ENCODE data around the gene DMD.

The DMD gene

DNA sequence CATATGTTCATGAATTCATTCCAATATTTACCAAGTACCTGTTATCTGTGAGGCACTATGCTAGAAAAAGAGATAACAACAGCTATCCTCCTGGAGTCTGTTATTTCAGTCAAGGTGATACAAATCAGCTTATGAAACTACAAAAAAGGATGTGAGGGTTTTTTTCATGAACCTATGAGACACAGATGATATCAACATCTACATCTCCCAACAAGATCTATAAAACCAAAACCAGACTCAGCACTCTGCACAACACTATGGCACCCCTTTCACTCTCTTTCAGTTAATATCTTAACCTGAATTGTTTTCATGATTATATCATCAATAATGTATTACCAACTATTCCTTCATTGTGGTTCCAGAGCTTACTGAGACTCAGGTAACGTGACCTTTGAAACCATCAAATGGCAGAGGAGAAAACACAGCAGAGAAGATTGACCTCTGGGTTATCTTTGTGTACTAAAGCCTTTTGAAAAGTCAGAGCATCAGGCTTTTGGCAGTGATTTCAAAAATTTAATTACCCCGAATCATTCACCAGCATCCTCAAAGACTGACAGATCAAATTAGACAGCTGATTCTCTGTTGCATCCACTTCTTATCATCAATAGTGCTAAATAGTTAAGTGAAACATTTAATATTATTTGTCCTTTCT is 1894.9 kb downstream of the DMD start:
- DNase-seq: no peak

- DNase-seq: no peak
Measured at GRCh38 chrX:31314921-31315320, 1896.4 kb downstream of the DMD start.

GRCh38 chrX:31307952-31308351 is 1903.4 kb downstream of the DMD start:
- no peak for DNase-seq

GRCh38 chrX:31302573-31303075 is 1908.7 kb downstream of the DMD start:
- DNase-seq: no peak

GRCh38 chrX:31301941-31302340 is 1909.4 kb downstream of the DMD start:
- no peak for DNase-seq

GRCh38 chrX:31301203-31301602 is 1910.1 kb downstream of the DMD start:
- DNase-seq: no peak

DNA sequence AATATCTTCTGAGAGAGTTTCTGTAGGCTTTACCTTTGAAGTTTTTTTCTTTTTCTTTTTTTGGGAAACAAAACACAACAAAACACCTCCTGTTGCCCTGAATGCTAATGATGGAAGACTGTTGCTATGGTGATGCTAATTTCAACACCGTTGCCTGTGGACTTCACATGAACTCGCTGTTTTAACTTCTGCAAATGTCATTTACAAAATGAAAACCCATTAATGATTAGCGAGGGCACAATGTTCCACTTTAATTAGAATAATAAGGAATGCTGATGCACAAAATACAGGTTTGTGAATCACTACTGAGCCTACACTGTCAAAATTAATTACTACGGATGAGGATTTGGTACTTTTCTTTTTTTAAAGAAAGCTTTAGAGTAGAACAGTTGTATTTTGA is 1912.4 kb downstream of the DMD start:
- DNase-seq: no peak

DNA sequence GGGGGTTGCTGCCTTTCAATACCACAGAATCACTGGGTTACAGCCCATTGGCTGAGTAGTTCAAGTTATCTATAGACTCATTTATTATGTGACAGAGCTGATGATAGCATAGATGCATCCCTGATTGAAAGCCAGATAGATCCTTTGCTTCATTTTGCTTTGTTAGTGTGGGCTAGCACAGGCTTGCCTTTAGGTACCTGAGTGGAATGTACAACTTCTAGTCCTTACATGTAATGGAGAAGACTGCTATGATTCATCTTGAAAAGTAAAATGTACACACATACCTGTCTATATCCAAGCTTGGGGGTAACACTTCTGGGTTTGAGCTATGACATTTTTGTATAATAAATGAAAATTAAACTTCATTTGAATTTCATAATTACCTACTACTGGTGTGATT is 1913.5 kb downstream of the DMD start:
- DNase-seq: no peak

DNA sequence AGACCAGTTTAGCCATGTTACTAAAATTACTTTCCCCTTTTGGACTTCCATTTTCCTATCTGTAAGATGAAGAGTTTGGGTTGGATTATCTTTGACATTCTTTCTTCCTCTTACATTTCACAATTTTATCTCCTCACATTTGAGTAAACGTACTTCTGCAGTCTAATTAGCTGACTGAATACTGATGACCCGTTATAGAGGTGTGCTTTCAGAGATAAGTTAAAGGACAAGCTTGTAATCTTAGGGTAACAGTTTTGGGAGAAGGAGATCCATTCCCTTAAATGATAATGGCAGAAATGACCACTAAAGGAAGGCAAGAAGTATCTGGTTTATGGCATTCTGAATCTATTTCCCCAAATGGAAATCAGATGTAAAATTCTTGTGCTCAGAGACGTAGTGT is 1916.9 kb downstream of the DMD start:
- no peak for DNase-seq

GRCh38 chrX:31293409-31293808 is 1917.9 kb downstream of the DMD start:
- no peak for DNase-seq

DNA sequence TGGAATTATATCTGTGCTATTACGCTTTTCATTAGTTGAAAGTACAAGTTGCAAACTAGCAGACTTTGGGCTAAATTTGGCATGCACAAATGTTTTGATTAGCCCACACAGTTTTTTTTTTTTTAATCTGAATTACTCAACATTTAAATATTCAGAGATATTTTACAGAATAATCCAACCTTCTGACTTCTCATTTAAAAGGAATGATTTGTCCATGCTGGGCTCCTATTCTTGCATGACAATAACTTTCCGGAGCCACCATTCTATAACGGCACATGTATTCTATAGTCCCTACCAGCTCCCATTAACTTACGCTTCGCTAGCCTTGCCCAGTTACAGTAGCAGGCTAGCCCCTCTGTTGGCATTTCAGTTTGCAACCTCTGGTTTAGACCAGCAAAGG is 1920.2 kb downstream of the DMD start:
- no peak for DNase-seq

DNA sequence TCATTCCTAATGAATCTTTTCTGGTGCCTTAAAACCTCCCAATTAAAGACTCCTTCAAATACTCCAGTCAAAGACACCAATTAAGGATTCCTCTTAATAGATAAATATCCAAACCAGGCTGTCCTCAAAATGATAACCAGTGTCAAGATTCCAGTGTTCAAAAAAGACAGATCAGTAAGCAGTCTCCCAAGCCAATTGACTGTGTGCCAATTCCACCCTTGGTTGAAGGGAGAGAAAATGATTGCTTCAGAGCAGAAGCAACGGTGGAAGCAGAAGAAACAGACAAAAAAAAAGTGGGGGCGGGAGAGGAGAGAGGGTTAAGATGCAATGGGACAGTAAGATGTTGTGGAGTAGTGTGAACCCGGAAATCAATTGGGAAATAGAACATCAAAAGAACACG is 1923.5 kb downstream of the DMD start:
- DNase-seq: no peak

GRCh38 chrX:31280580-31280979 is 1930.8 kb downstream of the DMD start:
- DNase-seq: no peak

- DNase-seq: no peak
Measured at GRCh38 chrX:31279359-31279758, 1932.0 kb downstream of the DMD start.

DNA sequence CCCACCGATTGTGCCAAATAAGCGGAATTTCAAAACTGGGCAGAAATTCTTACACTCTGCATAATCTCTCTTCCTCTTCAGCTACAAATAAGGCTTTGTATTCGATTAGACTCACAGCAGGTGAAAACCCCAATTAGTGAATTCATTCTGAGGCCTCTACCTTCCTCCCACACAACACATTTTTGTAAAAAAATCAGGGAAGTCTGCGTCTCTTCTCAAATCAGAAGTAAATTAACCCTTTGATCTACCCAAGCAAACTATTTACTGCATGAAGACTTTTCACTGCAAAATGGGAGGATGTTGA is 1938.9 kb downstream of the DMD start:
- no peak for DNase-seq

GRCh38 chrX:31271615-31272471 is 1939.5 kb downstream of the DMD start:
- DNase-seq: no peak

DNA sequence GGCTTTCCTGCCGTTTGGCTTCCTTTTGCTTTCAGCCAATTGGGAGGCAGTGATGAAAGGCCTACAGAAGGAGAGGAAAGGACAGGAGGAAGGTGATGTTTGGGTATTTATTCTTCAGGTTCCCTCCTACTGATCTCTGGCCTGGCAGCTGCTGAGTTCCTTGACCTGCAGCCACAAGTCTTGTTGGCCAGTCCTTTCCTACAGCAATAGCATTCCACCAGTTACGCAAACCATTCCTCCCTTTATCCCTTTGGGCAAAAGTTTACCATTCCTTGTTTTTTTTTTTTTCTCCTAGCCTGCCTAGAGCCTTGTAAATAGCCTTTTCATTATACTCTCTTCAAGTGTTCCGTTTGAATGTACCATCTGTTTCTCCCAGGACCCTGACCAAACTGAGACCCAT is 1941.4 kb downstream of the DMD start:
- no peak for DNase-seq

GRCh38 chrX:31268359-31268758 is 1943.0 kb downstream of the DMD start:
- no peak for DNase-seq

GRCh38 chrX:31266203-31267076 is 1944.9 kb downstream of the DMD start:
- DNase-seq: no peak

DNA sequence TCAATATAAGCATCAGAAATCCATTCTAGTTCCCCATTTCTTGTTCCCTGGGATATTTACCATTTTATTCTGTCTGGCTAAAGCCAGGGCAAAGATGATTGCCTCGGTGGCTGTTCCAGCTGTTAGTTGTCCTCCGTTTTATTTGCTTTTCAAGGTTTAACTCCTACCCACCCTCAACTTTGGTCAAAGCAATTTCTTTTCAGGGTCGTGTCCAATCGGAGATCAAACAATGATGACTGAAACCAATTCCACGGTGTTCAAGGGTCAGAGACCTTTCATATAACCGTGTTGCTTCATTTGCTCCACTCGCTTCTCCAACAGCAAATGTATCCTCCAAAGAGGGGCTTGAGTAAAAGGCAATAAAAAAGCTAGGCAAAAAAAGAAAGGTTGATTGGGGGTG is 1946.0 kb downstream of the DMD start:
- no peak for DNase-seq

DNA sequence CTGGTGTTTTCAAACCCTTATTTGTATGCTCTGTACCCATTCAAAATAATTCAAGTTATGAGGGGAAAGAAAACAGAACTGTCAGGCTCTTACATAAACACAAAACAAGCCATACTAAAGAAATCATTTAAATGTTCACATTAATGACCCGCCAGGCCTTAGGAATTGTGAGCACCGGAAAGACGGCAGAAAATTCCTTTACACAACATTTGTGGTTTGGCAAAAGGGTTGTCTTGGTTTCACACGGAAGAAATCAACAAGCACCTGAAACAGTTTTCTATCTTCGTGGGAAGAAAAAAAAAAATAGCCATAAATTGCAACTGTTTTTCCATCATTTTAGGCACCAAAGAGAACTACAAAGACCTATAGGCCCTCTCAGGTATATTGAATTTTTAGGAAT is 1951.0 kb downstream of the DMD start:
- no peak for DNase-seq

- DNase-seq: no peak
Measured at GRCh38 chrX:31258166-31258565, 1953.2 kb downstream of the DMD start.

DNA sequence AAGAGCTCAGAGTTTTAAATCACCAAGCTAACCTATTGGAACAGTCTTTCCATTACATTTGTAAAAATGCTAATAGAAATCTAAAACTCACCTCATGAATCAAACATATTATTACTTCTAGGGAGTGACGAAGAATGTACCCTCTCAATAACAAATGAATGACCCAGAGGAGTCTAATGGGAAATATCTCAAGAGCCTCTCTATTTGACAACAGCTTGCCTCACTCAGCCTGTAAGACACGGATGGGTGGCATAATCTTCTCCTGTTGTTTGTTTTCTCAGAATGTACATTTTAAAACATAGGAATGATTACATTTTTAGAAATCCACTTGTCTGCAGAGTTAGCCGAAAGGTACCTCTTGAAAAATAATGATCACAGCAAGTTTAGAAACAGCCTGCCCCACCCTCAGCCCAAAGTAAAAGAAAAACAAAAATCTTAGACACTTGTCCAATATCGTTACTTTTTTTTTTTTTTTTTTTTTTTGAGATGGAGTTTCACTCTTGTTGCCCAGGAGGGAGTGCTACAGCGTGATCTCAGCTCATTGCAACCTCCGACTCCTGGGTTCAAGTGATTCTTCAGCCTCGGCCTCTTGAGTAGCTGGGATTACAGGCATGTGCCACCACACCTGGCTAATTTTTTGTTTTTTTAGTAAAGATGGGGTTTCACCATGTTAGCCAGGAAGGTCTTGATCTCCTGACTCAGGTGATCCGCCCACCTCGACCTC is 1955.9 kb downstream of the DMD start:
- no peak for DNase-seq
